Measurements from ENCODE around the gene STKLD1. TPM values are rescaled to one million over a fixed set of nuclear protein-coding genes. Genes with fewer than 3 reads are reported as not detected.

Gene STKLD1
- total RNA-seq, 2 donors from 2014 or later, result not detected

DNA sequence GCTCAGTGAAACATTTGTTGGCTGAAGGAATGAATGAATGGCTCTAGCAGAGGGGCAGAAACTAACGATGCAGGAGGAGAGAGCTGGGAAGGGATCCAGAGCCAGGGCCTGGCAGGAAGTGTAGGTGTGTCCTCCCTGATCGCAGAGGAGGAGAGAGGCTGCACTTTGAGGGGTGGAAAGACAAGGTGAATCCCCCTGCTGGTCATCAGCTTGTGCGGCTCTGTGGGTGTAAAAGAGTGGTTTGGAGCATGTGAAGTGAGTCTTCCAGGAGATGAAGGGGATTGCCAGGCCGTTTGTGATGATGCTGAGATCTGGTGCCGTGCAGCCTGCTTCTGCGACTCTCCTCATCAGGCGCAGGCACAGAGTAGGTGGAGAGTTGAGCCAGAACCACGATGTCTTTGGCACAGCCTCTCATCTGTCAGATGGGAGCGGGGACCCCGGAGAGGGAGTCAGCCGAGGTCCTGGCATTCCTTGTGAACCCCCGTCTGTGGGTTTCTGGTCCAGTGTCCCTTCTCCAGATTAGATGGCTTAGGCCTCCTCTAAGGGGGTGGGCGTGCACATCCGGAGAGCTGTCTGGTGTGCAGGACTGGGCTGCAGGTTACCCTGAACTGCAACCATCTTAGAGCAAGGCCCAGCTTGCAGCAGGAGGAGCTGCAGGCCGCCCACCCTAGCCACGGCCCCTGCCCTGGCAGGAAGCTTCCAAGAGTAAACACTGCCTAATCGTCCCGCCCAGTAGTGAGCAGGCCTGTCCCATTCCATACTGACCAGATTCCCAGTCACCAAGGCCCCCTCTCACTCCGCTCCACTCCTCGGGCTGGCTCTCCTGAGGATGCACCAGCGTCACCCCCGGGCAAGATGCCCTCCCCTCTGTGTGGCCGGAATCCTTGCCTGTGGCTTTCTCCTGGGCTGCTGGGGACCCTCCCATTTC, 45.7 kb downstream of the STKLD1 start, which contains the start of gene ADAMTS13:
Gene ADAMTS13 (plus strand): TSS at position 753 of the 928 bp plus-strand sequence. CDS start 77 bp downstream, at position 830.
- Histone ChIP-seq H3K4me1 (peaks cover 12% of the 10 kb centered on the region), H3K27ac (no peak within 1 kb of the TSS)
- WGBS, 2 donors, result 45 to 74% methylated on average over 7 to 23 of the region's 23 CpGs

GRCh38 chr9:133423216-133423615, 47.0 kb downstream of the STKLD1 start:
- DNase-seq (no peak), ATAC-seq (no peak)
- H3K27me3 ChIP-seq, result no peaks in the 10 kb centered on the region
- H3K4me3 ChIP-seq, result no peak overlapping the region
- no peak for TF ChIP-seq POLR2A (IDR thresholded peaks at IDR 0.05)
- TF ChIP-seq, protein P1, sequence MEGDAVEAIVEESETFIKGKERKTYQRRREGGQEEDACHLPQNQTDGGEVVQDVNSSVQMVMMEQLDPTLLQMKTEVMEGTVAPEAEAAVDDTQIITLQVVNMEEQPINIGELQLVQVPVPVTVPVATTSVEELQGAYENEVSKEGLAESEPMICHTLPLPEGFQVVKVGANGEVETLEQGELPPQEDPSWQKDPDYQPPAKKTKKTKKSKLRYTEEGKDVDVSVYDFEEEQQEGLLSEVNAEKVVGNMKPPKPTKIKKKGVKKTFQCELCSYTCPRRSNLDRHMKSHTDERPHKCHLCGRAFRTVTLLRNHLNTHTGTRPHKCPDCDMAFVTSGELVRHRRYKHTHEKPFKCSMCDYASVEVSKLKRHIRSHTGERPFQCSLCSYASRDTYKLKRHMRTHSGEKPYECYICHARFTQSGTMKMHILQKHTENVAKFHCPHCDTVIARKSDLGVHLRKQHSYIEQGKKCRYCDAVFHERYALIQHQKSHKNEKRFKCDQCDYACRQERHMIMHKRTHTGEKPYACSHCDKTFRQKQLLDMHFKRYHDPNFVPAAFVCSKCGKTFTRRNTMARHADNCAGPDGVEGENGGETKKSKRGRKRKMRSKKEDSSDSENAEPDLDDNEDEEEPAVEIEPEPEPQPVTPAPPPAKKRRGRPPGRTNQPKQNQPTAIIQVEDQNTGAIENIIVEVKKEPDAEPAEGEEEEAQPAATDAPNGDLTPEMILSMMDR (IDR thresholded peaks at IDR 0.05), result no peak
- no peaks in the 10 kb centered on the region for H3K36me3 ChIP-seq (replicated peaks in 1 of 2; ENCODE audit: insufficient read depth in 1 of 2, low read depth in 2 of 2)
- intact Hi-C loops (cut with DNase I), result loop anchor here (5.0 kb wide), 1 partner anchor 51 kb away; no protein-coding TSS in a partner anchor
- no peaks in the 10 kb centered on the region for H3K9me3 ChIP-seq
- peaks cover 12% of the 10 kb centered on the region for H3K4me1 ChIP-seq
- WGBS, 2 donors, result 13 to 36% methylated on average over 3 of the region's 3 CpGs
- H3K27ac ChIP-seq, result no peak overlapping the region

More for the DNA sequence above, 45.7 kb downstream of the STKLD1 start, which contains the start of gene ADAMTS13:
- H3K4me3 ChIP-seq, result no peak within 1 kb of the TSS
- H3K36me3 ChIP-seq (replicated peaks in 1 of 2; ENCODE audit: insufficient read depth in 1 of 2, low read depth in 2 of 2), result no peaks in the 10 kb centered on the region
- intact Hi-C loops (cut with DNase I), result loop anchor here (5.0 kb wide), 1 partner anchor 50 kb away; no protein-coding TSS in a partner anchor
- TF ChIP-seq POLR2A (IDR thresholded peaks at IDR 0.05), result no peak
- TF ChIP-seq, protein P1 (IDR thresholded peaks at IDR 0.05), result no peak
- no peaks in the 10 kb centered on the region for H3K9me3 ChIP-seq
- DNase-seq, result no peak
- ATAC-seq, result no peak
- H3K27me3 ChIP-seq, result no peaks in the 10 kb centered on the region

- Histone ChIP-seq H3K9me3 (no peaks in the 10 kb centered on the region), H3K4me1 (peaks cover 4% of the 10 kb centered on the region), H3K4me3 (no peak overlapping the region), H3K36me3 (replicated peaks in 1 of 2; ENCODE audit: insufficient read depth in 1 of 2, low read depth in 2 of 2) (no peaks in the 10 kb centered on the region), H3K27ac (no peak overlapping the region), H3K27me3 (no peaks in the 10 kb centered on the region)
- TF ChIP-seq, protein P1 (IDR thresholded peaks at IDR 0.05), result no peak
- TF ChIP-seq POLR2A (IDR thresholded peaks at IDR 0.05), result no peak
- no peak for ATAC-seq
- WGBS, 2 donors, result 93 to 100% methylated on average over 4 to 12 of the region's 12 CpGs
- intact Hi-C loops (cut with DNase I), result loop anchor here (5.0 kb wide), 1 partner anchor 52 kb away; no protein-coding TSS in a partner anchor
- no peak for DNase-seq
These were observed 48.0 kb downstream of the STKLD1 start for GRCh38 chr9:133424187-133424586.

- peaks cover 4% of the 10 kb centered on the region for H3K4me1 ChIP-seq
- H3K27me3 ChIP-seq, result no peaks in the 10 kb centered on the region
- intact Hi-C loops (cut with DNase I), result no loop called here
- WGBS, 2 donors, result 84 to 90% methylated on average over 15 to 22 of the region's 22 CpGs
- ATAC-seq (no peak), DNase-seq (no peak)
- TF ChIP-seq, protein P1 (IDR thresholded peaks at IDR 0.05), result no peak
- TF ChIP-seq POLR2A (IDR thresholded peaks at IDR 0.05), result no peak
- no peak overlapping the region for H3K4me3 ChIP-seq
- no peak overlapping the region for H3K27ac ChIP-seq
- no peaks in the 10 kb centered on the region for H3K36me3 ChIP-seq (replicated peaks in 1 of 2; ENCODE audit: insufficient read depth in 1 of 2, low read depth in 2 of 2)
- H3K9me3 ChIP-seq, result no peaks in the 10 kb centered on the region
These were observed 49.0 kb downstream of the STKLD1 start for GRCh38 chr9:133425049-133425632.

Data from body of pancreas (tissue), 4 donors.